ENCODE data around the gene MAFG. TPM values are rescaled to one million over a fixed set of nuclear protein-coding genes. Genes with fewer than 3 reads are reported as not detected.

Gene MAFG
- total RNA-seq, 1 experiment from 2014 or later, result 22.9 TPM

- POLR2A ChIA-PET (ENCODE audit: unreplicated experiment), result interaction anchor here (0.7 kb wide), 2 partner anchors 62 to 69 kb away, joined by 11 to 12 read pairs; partner anchors contain the start of gene PCYT2
- H3K9me2 ChIP-seq (replicated peaks; ENCODE audit: low read length), result no peaks in the 10 kb centered on the region
- H3K4me2 ChIP-seq (ENCODE audit: low read length), result no peak overlapping the region
- peaks cover 4% of the 10 kb centered on the region; the same call in 1 of the 2 replicates for H3K9me3 ChIP-seq (ENCODE audit: low read length)
- no peak overlapping the region for H3K9ac ChIP-seq (ENCODE audit: low read length)
- no peaks in the 10 kb centered on the region for H3F3A ChIP-seq (ENCODE audit: low read length, unreplicated experiment)
- TF ChIP-seq EZH2 (IDR thresholded peaks at IDR 0.05; ENCODE audit: low read length, unreplicated experiment), result no peak
- no peak for TF ChIP-seq EZH2phosphoT487 (IDR thresholded peaks at IDR 0.05; ENCODE audit: borderline replicate concordance, low read length)
- TF ChIP-seq CTCF (conservative IDR thresholded peaks at IDR 0.05; ENCODE audit: low read depth, low read length), result no peak
- no peaks in the 10 kb centered on the region for H3K27me3 ChIP-seq (ENCODE audit: low read length)
- DNase-seq, result no peak
- no peak overlapping the region for H3K27ac ChIP-seq (ENCODE audit: low read length)
- no peaks in the 10 kb centered on the region for H3K36me3 ChIP-seq (ENCODE audit: low read depth, low read length)
- no peaks in the 10 kb centered on the region for H4K20me1 ChIP-seq (ENCODE audit: low read length)
- intact Hi-C loops (cut with micrococcal nuclease), result no loop called here
- no peak for ATAC-seq
- no peak overlapping the region for H3K4me3 ChIP-seq (ENCODE audit: low read length)
- peaks cover 6% of the 10 kb centered on the region for H3K79me2 ChIP-seq (ENCODE audit: low read length)
- CTCF ChIA-PET, result no interaction called here
- peaks cover 10% of the 10 kb centered on the region for H3K4me1 ChIP-seq (ENCODE audit: insufficient read depth, low read length)
- BruUV-seq (replicated peaks), result no TSS peak
- H2AFZ ChIP-seq (ENCODE audit: low read length), result no peak overlapping the region
These were observed 45.9 kb upstream of the MAFG start for GRCh38 chr17:81973432-81973831.

- TF ChIP-seq CTCF (conservative IDR thresholded peaks at IDR 0.05; ENCODE audit: low read depth, low read length) (no peak), EZH2 (IDR thresholded peaks at IDR 0.05; ENCODE audit: low read length, unreplicated experiment) (no peak), EZH2phosphoT487 (IDR thresholded peaks at IDR 0.05; ENCODE audit: borderline replicate concordance, low read length) (no peak)
- H4K20me1 ChIP-seq (ENCODE audit: low read length), result no peaks in the 10 kb centered on the region
- ChIA-PET POLR2A (ENCODE audit: unreplicated experiment) (no interaction called here), CTCF (interaction anchor here (0.6 kb wide), 1 partner anchor 130 kb away, joined by 4 read pairs; no protein-coding TSS in a partner anchor)
- H3K4me1 ChIP-seq (ENCODE audit: insufficient read depth, low read length), result no peaks in the 10 kb centered on the region
- H3K27ac ChIP-seq (ENCODE audit: low read length), result no peak overlapping the region
- DNase-seq (no peak), ATAC-seq (no peak)
- H2AFZ ChIP-seq (ENCODE audit: low read length), result no peak overlapping the region
- H3K9me2 ChIP-seq (replicated peaks; ENCODE audit: low read length), result no peaks in the 10 kb centered on the region
- H3K4me3 ChIP-seq (ENCODE audit: low read length), result no peak overlapping the region
- H3F3A ChIP-seq (ENCODE audit: low read length, unreplicated experiment), result no peaks in the 10 kb centered on the region
- no peaks in the 10 kb centered on the region for H3K79me2 ChIP-seq (ENCODE audit: low read length)
- H3K36me3 ChIP-seq (ENCODE audit: low read depth, low read length), result no peaks in the 10 kb centered on the region
- H3K4me2 ChIP-seq (ENCODE audit: low read length), result no peak overlapping the region
- H3K9me3 ChIP-seq (ENCODE audit: low read length), result peaks cover 4% of the 10 kb centered on the region; the same call in 1 of the 2 replicates
- no peak overlapping the region for H3K9ac ChIP-seq (ENCODE audit: low read length)
- intact Hi-C loops (cut with micrococcal nuclease), result no loop called here
- H3K27me3 ChIP-seq (ENCODE audit: low read length), result no peaks in the 10 kb centered on the region
- no TSS peak for BruUV-seq (replicated peaks)
These were observed 41.6 kb upstream of the MAFG start for GRCh38 chr17:81968850-81969812.

- H3K4me3 ChIP-seq (ENCODE audit: low read length), result no peak overlapping the region
- TF ChIP-seq CTCF (conservative IDR thresholded peaks at IDR 0.05; ENCODE audit: low read depth, low read length), result no peak
- no peak for TF ChIP-seq EZH2 (IDR thresholded peaks at IDR 0.05; ENCODE audit: low read length, unreplicated experiment)
- no peak for TF ChIP-seq EZH2phosphoT487 (IDR thresholded peaks at IDR 0.05; ENCODE audit: borderline replicate concordance, low read length)
- H3F3A ChIP-seq (ENCODE audit: low read length, unreplicated experiment), result no peaks in the 10 kb centered on the region
- BruUV-seq (replicated peaks), result no TSS peak
- H4K20me1 ChIP-seq (ENCODE audit: low read length), result no peaks in the 10 kb centered on the region
- DNase-seq, result no peak
- no peak overlapping the region for H3K9ac ChIP-seq (ENCODE audit: low read length)
- no peaks in the 10 kb centered on the region for H3K9me2 ChIP-seq (replicated peaks; ENCODE audit: low read length)
- CTCF ChIA-PET, result interaction anchor here (0.6 to 0.7 kb wide), 2 partner anchors 49 to 130 kb away, joined by 4 to 13 read pairs; no protein-coding TSS in a partner anchor
- H3K9me3 ChIP-seq (ENCODE audit: low read length), result peaks cover 2% of the 10 kb centered on the region; the same call in 1 of the 2 replicates
- no peaks in the 10 kb centered on the region for H3K79me2 ChIP-seq (ENCODE audit: low read length)
- H3K36me3 ChIP-seq (ENCODE audit: low read depth, low read length), result no peaks in the 10 kb centered on the region
- H3K4me2 ChIP-seq (ENCODE audit: low read length), result 0 out of 2 replicates have a peak overlapping the region, but pooled peaks have one; percentile 34
- POLR2A ChIA-PET (ENCODE audit: unreplicated experiment), result no interaction called here
- H2AFZ ChIP-seq (ENCODE audit: low read length), result no peak overlapping the region
- intact Hi-C loops (cut with micrococcal nuclease), result no loop called here
- no peaks in the 10 kb centered on the region for H3K27me3 ChIP-seq (ENCODE audit: low read length)
- H3K4me1 ChIP-seq (ENCODE audit: insufficient read depth, low read length), result no peaks in the 10 kb centered on the region
- no peak overlapping the region for H3K27ac ChIP-seq (ENCODE audit: low read length)
- ATAC-seq, result no peak
These were observed 40.8 kb upstream of the MAFG start for GRCh38 chr17:81968396-81968745.
